BE2C (cell line): Measurements from ENCODE around the gene NPAS2. TPM values are rescaled to one million over a fixed set of nuclear protein-coding genes. Genes with fewer than 3 reads are reported as not detected.

Experiments used
- DNase-seq: peaks from one replicate; pipeline ENCODE4 v3.0.0-alpha.2; 2020
- H3K27me3 ChIP-seq: fragments of 250-450 bp; sonication (Bioruptor Pico); 2 replicates; pipeline ENCODE4 v1.5.1; 2020; ENCODE audit warnings: mild to moderate bottlenecking
- H3K36me3 ChIP-seq: fragments of 250-450 bp; sonication (Bioruptor Pico); 2 replicates; pipeline ENCODE4 v1.5.1; 2020; ENCODE audit warnings: mild to moderate bottlenecking
- H3K4me1 ChIP-seq: fragments of 250-450 bp; sonication (Bioruptor Pico); 2 replicates; pipeline ENCODE4 v1.5.1; 2020
- H3K4me3 ChIP-seq: 2 replicates; pipeline ENCODE4 v1.5.1; 2011; ENCODE audit warnings: low read depth, low read length
- H3K9me3 ChIP-seq: fragments of 250-450 bp; sonication (Bioruptor Pico); 2 replicates; pipeline ENCODE4 v1.5.1; 2020
- polyA plus RNA-seq: library from polyadenylated mRNA; unstranded; fragments of >200 nt; gene quantifications from one replicate; pipeline ENCODE4 v1.2.1, GENCODE V29; 2012; ENCODE audit warnings: low read depth, missing spikeins; ENCODE audit not compliant: insufficient read length, insufficient read depth
- TF ChIP-seq, protein P1 (sequence below): IDR thresholded peaks from 2 replicates; pipeline ENCODE4 v1.5.1; 2012; ENCODE audit warnings: mild to moderate bottlenecking, low read depth, low read length

Gene NPAS2, protein sequence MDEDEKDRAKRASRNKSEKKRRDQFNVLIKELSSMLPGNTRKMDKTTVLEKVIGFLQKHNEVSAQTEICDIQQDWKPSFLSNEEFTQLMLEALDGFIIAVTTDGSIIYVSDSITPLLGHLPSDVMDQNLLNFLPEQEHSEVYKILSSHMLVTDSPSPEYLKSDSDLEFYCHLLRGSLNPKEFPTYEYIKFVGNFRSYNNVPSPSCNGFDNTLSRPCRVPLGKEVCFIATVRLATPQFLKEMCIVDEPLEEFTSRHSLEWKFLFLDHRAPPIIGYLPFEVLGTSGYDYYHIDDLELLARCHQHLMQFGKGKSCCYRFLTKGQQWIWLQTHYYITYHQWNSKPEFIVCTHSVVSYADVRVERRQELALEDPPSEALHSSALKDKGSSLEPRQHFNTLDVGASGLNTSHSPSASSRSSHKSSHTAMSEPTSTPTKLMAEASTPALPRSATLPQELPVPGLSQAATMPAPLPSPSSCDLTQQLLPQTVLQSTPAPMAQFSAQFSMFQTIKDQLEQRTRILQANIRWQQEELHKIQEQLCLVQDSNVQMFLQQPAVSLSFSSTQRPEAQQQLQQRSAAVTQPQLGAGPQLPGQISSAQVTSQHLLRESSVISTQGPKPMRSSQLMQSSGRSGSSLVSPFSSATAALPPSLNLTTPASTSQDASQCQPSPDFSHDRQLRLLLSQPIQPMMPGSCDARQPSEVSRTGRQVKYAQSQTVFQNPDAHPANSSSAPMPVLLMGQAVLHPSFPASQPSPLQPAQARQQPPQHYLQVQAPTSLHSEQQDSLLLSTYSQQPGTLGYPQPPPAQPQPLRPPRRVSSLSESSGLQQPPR
- polyA plus RNA-seq: 0.12 TPM

DNA sequence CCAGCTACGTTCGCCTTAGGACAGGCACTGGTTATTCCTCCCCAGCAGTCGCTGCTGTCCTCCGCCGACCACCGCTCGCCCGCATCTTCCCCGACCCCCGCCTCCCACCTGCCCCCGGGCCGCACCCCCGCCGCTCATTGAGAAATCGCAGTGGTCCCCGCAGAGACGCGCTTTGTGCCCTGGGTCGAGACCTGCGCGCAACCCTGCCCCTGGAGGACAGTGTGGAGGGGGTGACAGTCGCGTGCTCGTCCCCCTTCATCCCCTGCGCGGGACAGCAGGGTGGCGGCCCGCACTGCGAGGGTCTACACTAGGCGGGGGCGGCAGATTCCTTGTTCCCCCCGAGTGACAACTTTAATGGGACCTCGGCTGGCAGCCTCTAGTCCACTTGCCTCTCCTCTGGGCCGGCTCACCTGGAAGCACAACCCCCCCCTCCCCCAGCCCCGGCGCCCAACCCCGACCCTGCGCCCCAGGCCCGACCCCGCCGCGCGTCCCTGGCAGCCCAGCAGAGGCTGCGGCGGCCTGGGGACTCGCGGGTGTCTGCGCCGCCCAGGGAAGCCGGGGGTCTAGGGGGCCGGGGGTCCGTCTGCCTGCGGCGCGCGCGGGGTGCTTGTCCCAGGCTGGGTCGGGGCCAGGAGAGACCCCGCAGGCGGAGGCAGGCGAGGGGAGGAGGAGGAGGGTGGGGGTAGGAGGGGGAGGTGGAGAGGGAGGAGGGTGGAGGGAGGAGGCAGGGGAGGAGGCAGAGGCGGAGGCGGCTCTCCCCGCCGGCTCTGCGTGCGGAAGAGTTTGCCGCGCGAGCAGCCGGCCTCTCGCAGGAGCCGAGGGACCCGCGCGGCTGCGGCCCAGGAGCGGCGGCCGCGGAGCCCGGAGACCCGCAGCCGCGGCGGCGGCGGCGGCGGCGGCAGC lies at the start of gene NPAS2:
Gene NPAS2 (plus strand): TSS at position 770 of the 903 bp plus-strand sequence. CDS start 84,616 bp downstream, outside the sequence.
- no peak for DNase-seq
- TF ChIP-seq, protein P1, sequence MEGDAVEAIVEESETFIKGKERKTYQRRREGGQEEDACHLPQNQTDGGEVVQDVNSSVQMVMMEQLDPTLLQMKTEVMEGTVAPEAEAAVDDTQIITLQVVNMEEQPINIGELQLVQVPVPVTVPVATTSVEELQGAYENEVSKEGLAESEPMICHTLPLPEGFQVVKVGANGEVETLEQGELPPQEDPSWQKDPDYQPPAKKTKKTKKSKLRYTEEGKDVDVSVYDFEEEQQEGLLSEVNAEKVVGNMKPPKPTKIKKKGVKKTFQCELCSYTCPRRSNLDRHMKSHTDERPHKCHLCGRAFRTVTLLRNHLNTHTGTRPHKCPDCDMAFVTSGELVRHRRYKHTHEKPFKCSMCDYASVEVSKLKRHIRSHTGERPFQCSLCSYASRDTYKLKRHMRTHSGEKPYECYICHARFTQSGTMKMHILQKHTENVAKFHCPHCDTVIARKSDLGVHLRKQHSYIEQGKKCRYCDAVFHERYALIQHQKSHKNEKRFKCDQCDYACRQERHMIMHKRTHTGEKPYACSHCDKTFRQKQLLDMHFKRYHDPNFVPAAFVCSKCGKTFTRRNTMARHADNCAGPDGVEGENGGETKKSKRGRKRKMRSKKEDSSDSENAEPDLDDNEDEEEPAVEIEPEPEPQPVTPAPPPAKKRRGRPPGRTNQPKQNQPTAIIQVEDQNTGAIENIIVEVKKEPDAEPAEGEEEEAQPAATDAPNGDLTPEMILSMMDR: no peak
- Histone ChIP-seq H3K9me3 (no peaks in the 10 kb centered on the region), H3K4me3 (no peak within 1 kb of the TSS), H3K36me3 (no peaks in the 10 kb centered on the region), H3K4me1 (no peaks in the 10 kb centered on the region), H3K27me3 (peaks cover 41% of the 10 kb centered on the region)

DNA sequence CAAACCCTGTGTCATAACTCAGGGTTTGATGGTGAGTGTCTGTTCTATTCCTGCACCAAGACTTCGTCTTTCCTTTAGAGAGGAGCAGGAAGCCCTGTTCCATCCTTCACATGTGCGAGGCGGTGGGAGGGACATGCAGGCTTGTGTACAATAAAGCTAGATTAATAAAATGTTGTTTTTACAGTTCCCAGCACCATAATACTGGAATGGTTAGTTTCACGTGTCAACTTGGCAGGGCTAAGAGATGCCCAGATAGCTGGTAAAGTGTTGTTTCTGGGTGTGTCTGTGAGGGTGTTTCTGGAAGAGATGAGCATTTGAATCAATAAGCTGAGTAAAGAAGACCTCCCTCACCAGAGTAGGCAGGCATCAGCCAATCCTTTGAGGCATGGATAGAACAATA lies 48.8 kb upstream of the NPAS2 start:
- Histone ChIP-seq H3K4me3 (no peak overlapping the region), H3K4me1 (no peaks in the 10 kb centered on the region), H3K9me3 (no peaks in the 10 kb centered on the region), H3K27me3 (no peaks in the 10 kb centered on the region), H3K36me3 (no peaks in the 10 kb centered on the region)
- TF ChIP-seq, protein P1: no peak
- DNase-seq: no peak

DNA sequence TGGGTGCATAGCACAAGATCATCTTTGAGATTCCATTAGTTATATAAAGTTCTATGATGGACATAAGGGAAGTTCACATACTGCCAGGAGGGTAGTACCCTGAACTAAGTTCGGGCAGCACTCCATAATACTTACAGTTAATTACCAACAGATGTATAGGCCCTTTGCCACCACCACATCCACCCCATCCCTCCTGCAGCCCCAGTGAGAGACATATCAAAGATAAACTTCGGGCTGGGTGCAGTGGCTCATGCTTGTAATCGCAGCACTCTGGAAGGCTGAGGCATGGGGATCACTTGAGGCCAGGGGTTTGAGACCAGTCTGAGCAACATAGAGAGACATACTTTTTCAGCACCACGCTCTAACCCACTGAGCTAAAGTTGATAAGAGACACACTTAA lies 46.4 kb upstream of the NPAS2 start:
- Histone ChIP-seq H3K36me3 (no peaks in the 10 kb centered on the region), H3K9me3 (no peaks in the 10 kb centered on the region), H3K27me3 (no peaks in the 10 kb centered on the region; the same call in 1 of the 2 replicates), H3K4me3 (no peak overlapping the region), H3K4me1 (no peaks in the 10 kb centered on the region)
- DNase-seq: no peak
- TF ChIP-seq, protein P1: no peak

DNA sequence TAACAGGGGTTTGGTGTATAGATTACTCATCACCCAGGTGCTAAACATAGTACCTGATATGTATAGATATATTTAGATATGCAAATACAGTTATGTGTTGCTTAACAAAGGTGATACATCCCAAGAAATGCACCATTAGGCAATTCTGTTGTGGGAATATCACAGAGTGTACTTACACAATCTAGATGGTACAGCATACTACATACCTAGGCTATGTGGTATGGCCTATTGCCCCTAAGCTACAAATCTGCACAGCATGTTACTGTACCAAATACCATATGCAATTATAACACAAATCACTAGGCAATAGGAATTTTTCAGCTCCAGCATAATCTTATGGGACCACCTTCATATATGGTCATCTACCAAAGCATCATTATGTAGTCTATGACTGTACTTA lies 43.5 kb upstream of the NPAS2 start:
- no peak for DNase-seq
- Histone ChIP-seq H3K9me3 (no peaks in the 10 kb centered on the region), H3K4me1 (no peaks in the 10 kb centered on the region), H3K4me3 (no peak overlapping the region), H3K27me3 (peaks cover 2% of the 10 kb centered on the region; the same call in 1 of the 2 replicates), H3K36me3 (no peaks in the 10 kb centered on the region)
- TF ChIP-seq, protein P1: no peak

DNA sequence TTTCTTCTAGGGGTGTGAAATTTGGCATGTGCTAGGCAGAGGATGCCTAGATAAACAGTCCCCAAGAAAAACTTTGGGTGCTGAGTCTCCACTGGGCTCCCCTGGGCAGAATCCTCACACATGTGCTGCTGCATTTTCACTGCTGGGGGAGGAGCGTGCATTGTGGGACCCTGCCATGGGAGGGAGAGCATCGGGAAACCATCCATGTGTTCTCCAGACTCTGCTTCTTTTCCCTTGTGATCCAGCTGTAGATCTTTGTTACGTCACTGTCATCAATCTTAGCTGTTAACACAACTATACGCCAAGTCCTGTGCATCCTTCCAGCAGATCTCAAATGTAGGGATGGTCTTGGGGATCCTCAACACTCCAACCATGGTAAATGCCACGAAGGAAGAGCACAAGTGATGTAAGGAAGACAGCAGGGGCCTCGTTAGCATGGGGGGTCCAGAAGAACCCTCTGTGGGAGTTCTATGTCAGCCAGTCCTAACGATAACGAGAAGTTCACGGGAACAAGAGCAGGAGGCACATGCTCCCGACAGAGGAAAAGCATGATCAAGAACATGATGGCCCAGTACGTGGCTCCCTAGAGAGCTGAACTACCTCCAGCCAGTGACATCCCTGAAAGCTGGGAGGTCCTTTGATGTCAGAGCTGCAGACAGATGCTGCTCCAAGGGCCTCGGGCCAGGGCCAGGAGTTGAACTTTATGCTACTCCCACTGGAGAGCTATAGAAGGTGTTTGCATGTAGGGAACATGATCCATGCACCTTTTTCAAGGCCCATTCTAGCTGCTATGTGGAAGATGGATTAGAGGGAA lies 41.1 kb upstream of the NPAS2 start:
- no peak for DNase-seq
- Histone ChIP-seq H3K4me3 (no peak overlapping the region), H3K36me3 (no peaks in the 10 kb centered on the region), H3K27me3 (peaks cover 2% of the 10 kb centered on the region; the same call in 1 of the 2 replicates), H3K4me1 (no peaks in the 10 kb centered on the region), H3K9me3 (no peaks in the 10 kb centered on the region)
- TF ChIP-seq, protein P1: no peak
